ENCODE data around the gene SLC25A13.
A peak's percentile ranks its signal among the peaks of the same experiment; 100 is the strongest.
"Not testable (repeated sequence)": the region's sequence is repeated elsewhere in the genome, so short reads cannot be mapped to it uniquely, and the experiment has no call there.

Gene SLC25A13

GRCh38 chr7:96329241-96329640, 7.3 kb upstream of the SLC25A13 start:
- peak overlapping the region; percentile 19 for H4K91ac ChIP-seq (ENCODE audit: low read depth, low read length)
- no CpG with 5 or more reads among the region's 1 CpG for WGBS (ENCODE audit: extremely low coverage, insufficient coverage, insufficient read length)
- no peak overlapping the region for H3K4ac ChIP-seq (ENCODE audit: low read depth, low read length)

GRCh38 chr7:96328016-96328415, 6.1 kb upstream of the SLC25A13 start:
- no peak overlapping the region for H2BK120ac ChIP-seq (ENCODE audit: insufficient read depth, low read length, poor library complexity)
- H2BK5ac ChIP-seq (ENCODE audit: low read depth, low read length, poor library complexity) = no peak overlapping the region
- H3K9ac ChIP-seq (ENCODE audit: low read length) = no peak overlapping the region
- H3K79me2 ChIP-seq (ENCODE audit: control insufficient read depth, insufficient read depth, low read length, poor library complexity) = no peaks in the 10 kb centered on the region
- H3K14ac ChIP-seq (ENCODE audit: low read length) = no peak overlapping the region
- no peak overlapping the region for H3K4me3 ChIP-seq (ENCODE audit: low read depth, low read length)
- no peak overlapping the region for H2BK12ac ChIP-seq (ENCODE audit: low read length)
- H3K4me1 ChIP-seq (ENCODE audit: control insufficient read depth in 1 of 2, insufficient read depth in 2 of 2, low read length in 2 of 2) = no peaks in the 10 kb centered on the region
- no peak overlapping the region for H3K4ac ChIP-seq (ENCODE audit: low read depth, low read length)
- no peak overlapping the region for H3K23ac ChIP-seq (ENCODE audit: low read length)
- H2AFZ ChIP-seq (ENCODE audit: insufficient read depth, low read length, poor library complexity) = no peak overlapping the region
- H2AK5ac ChIP-seq (ENCODE audit: low read length) = no peak overlapping the region
- no peak overlapping the region for H3K27ac ChIP-seq (ENCODE audit: low read depth, low read length)
- H3K36me3 ChIP-seq (ENCODE audit: control insufficient read depth in 1 of 2, insufficient read depth in 2 of 2, low read length in 2 of 2) = no peaks in the 10 kb centered on the region
- H4K8ac ChIP-seq (ENCODE audit: low read depth, low read length) = no peak overlapping the region
- no peaks in the 10 kb centered on the region for H3K9me3 ChIP-seq (ENCODE audit: insufficient read depth, low read depth, low read length)
- H3K18ac ChIP-seq (ENCODE audit: low read length) = no peak overlapping the region
- no peaks in the 10 kb centered on the region for H3K79me1 ChIP-seq (ENCODE audit: low read length)
- no peak overlapping the region for H4K91ac ChIP-seq (ENCODE audit: low read depth, low read length)
- H4K12ac ChIP-seq (ENCODE audit: low read depth, low read length) = no peak overlapping the region
- no peaks in the 10 kb centered on the region for H3K27me3 ChIP-seq (ENCODE audit: insufficient read depth, low read length)
- no peak for DNase-seq
- WGBS (ENCODE audit: extremely low coverage, insufficient coverage, insufficient read length) = no CpG with 5 or more reads among the region's 1 CpG
- H3K4me2 ChIP-seq (ENCODE audit: low read length) = no peak overlapping the region

More at GRCh38 chr7:96329241-96329640, 7.3 kb upstream of the SLC25A13 start:
- no peaks in the 10 kb centered on the region for H3K27me3 ChIP-seq (ENCODE audit: insufficient read depth, low read length)
- no peak overlapping the region for H3K23ac ChIP-seq (ENCODE audit: low read length)
- no peak overlapping the region for H3K18ac ChIP-seq (ENCODE audit: low read length)
- H2BK12ac ChIP-seq (ENCODE audit: low read length) = no peak overlapping the region
- no peak overlapping the region for H3K27ac ChIP-seq (ENCODE audit: low read depth, low read length)
- no peak overlapping the region for H4K8ac ChIP-seq (ENCODE audit: low read depth, low read length)
- no peak overlapping the region for H2BK5ac ChIP-seq (ENCODE audit: low read depth, low read length, poor library complexity)
- no peak overlapping the region for H4K12ac ChIP-seq (ENCODE audit: low read depth, low read length)
- DNase-seq = no peak
- H3K14ac ChIP-seq (ENCODE audit: low read length) = no peak overlapping the region
- no peak overlapping the region for H2AFZ ChIP-seq (ENCODE audit: insufficient read depth, low read length, poor library complexity)
- H2BK120ac ChIP-seq (ENCODE audit: insufficient read depth, low read length, poor library complexity) = no peak overlapping the region
- H3K4me1 ChIP-seq (ENCODE audit: control insufficient read depth in 1 of 2, insufficient read depth in 2 of 2, low read length in 2 of 2) = no peaks in the 10 kb centered on the region
- H3K4me3 ChIP-seq (ENCODE audit: low read depth, low read length) = no peak overlapping the region
- H3K9me3 ChIP-seq (ENCODE audit: insufficient read depth, low read depth, low read length) = no peaks in the 10 kb centered on the region
- H3K79me2 ChIP-seq (ENCODE audit: control insufficient read depth, insufficient read depth, low read length, poor library complexity) = no peaks in the 10 kb centered on the region
- no peak overlapping the region for H3K9ac ChIP-seq (ENCODE audit: low read length)
- H3K4me2 ChIP-seq (ENCODE audit: low read length) = no peak overlapping the region
- H3K36me3 ChIP-seq (ENCODE audit: control insufficient read depth in 1 of 2, insufficient read depth in 2 of 2, low read length in 2 of 2) = no peaks in the 10 kb centered on the region
- H2AK5ac ChIP-seq (ENCODE audit: low read length) = no peak overlapping the region
- H3K79me1 ChIP-seq (ENCODE audit: low read length) = no peaks in the 10 kb centered on the region

GRCh38 chr7:96327429-96327828, 5.5 kb upstream of the SLC25A13 start:
- H4K91ac ChIP-seq (ENCODE audit: low read depth, low read length) = no peak overlapping the region
- no peak overlapping the region for H3K9ac ChIP-seq (ENCODE audit: low read length)
- H3K4me2 ChIP-seq (ENCODE audit: low read length) = no peak overlapping the region
- no peaks in the 10 kb centered on the region for H3K4me1 ChIP-seq (ENCODE audit: control insufficient read depth in 1 of 2, insufficient read depth in 2 of 2, low read length in 2 of 2)
- no peaks in the 10 kb centered on the region for H3K36me3 ChIP-seq (ENCODE audit: control insufficient read depth in 1 of 2, insufficient read depth in 2 of 2, low read length in 2 of 2)
- WGBS (ENCODE audit: extremely low coverage, insufficient coverage, insufficient read length) = no CpG with 5 or more reads among the region's 3 CpGs
- H2AK5ac ChIP-seq (ENCODE audit: low read length) = no peak overlapping the region
- no peaks in the 10 kb centered on the region for H3K79me2 ChIP-seq (ENCODE audit: control insufficient read depth, insufficient read depth, low read length, poor library complexity)
- H3K9me3 ChIP-seq (ENCODE audit: insufficient read depth, low read depth, low read length) = no peaks in the 10 kb centered on the region
- H2BK12ac ChIP-seq (ENCODE audit: low read length) = no peak overlapping the region
- H3K14ac ChIP-seq (ENCODE audit: low read length) = no peak overlapping the region
- H3K4ac ChIP-seq (ENCODE audit: low read depth, low read length) = no peak overlapping the region
- no peak overlapping the region for H3K18ac ChIP-seq (ENCODE audit: low read length)
- no peak overlapping the region for H3K4me3 ChIP-seq (ENCODE audit: low read depth, low read length)
- H4K12ac ChIP-seq (ENCODE audit: low read depth, low read length) = no peak overlapping the region
- H3K79me1 ChIP-seq (ENCODE audit: low read length) = no peaks in the 10 kb centered on the region
- no peak for DNase-seq
- H2BK5ac ChIP-seq (ENCODE audit: low read depth, low read length, poor library complexity) = no peak overlapping the region
- H4K8ac ChIP-seq (ENCODE audit: low read depth, low read length) = no peak overlapping the region
- no peak overlapping the region for H3K23ac ChIP-seq (ENCODE audit: low read length)
- H2BK120ac ChIP-seq (ENCODE audit: insufficient read depth, low read length, poor library complexity) = no peak overlapping the region
- H2AFZ ChIP-seq (ENCODE audit: insufficient read depth, low read length, poor library complexity) = no peak overlapping the region
- no peaks in the 10 kb centered on the region for H3K27me3 ChIP-seq (ENCODE audit: insufficient read depth, low read length)
- H3K27ac ChIP-seq (ENCODE audit: low read depth, low read length) = no peak overlapping the region

GRCh38 chr7:96326752-96327151, 4.9 kb upstream of the SLC25A13 start:
- not testable (repeated sequence) for H3K23ac ChIP-seq (ENCODE audit: low read length); H4K91ac ChIP-seq (ENCODE audit: low read depth, low read length); H3K79me1 ChIP-seq (ENCODE audit: low read length); H2BK120ac ChIP-seq (ENCODE audit: insufficient read depth, low read length, poor library complexity); H3K18ac ChIP-seq (ENCODE audit: low read length); H3K9me3 ChIP-seq (ENCODE audit: insufficient read depth, low read depth, low read length); H3K79me2 ChIP-seq (ENCODE audit: control insufficient read depth, insufficient read depth, low read length, poor library complexity); H3K4me1 ChIP-seq (ENCODE audit: control insufficient read depth in 1 of 2, insufficient read depth in 2 of 2, low read length in 2 of 2); H3K27ac ChIP-seq (ENCODE audit: low read depth, low read length); H3K36me3 ChIP-seq (ENCODE audit: control insufficient read depth in 1 of 2, insufficient read depth in 2 of 2, low read length in 2 of 2); H2AK5ac ChIP-seq (ENCODE audit: low read length); H3K27me3 ChIP-seq (ENCODE audit: insufficient read depth, low read length); H3K4me3 ChIP-seq (ENCODE audit: low read depth, low read length); H4K12ac ChIP-seq (ENCODE audit: low read depth, low read length); H3K9ac ChIP-seq (ENCODE audit: low read length); H3K4me2 ChIP-seq (ENCODE audit: low read length); H2BK12ac ChIP-seq (ENCODE audit: low read length); H3K14ac ChIP-seq (ENCODE audit: low read length); H4K8ac ChIP-seq (ENCODE audit: low read depth, low read length); H3K4ac ChIP-seq (ENCODE audit: low read depth, low read length); H2AFZ ChIP-seq (ENCODE audit: insufficient read depth, low read length, poor library complexity); H2BK5ac ChIP-seq (ENCODE audit: low read depth, low read length, poor library complexity)
- WGBS (ENCODE audit: extremely low coverage, insufficient coverage, insufficient read length) = no CpG with 5 or more reads among the region's 2 CpGs
- peak in 1 of 2 donors; percentile 12 for DNase-seq
